Measurements from ENCODE around the gene MSANTD7.

DNA sequence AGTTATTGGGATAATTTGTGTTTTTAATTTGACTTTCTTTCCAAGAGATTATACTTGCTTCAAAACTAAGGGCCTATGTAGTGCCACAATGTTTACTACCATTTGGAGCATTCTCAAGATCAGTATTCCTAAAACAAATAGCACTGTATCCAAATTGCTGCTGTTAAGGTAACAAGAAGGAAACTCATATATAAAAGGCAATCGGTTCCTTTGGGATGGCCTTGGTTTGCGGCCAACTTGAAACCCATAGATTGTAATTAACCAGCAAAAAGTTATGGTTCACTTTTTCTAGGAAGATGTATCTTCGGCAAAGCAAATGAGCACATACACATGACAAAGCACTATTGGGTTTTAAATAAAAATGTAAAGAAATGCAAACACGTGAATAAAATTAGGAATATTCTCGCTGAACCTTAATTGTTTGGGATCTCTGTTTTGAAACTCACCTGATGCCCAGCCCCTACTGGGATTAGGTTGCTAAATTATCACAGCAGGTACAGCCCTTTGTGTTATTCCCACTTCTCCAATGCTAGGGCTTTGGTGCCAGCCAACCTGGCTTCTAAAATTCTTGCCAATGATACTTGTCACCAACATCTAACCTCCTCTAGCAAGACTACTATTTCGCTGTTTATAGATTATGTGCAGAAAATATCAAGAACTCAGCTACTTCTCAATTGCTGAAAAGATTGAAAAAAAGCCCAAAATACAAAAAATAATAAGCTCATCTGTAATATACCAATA is 16.3 kb upstream of the MSANTD7 start:
- TF ChIP-seq, protein P1, sequence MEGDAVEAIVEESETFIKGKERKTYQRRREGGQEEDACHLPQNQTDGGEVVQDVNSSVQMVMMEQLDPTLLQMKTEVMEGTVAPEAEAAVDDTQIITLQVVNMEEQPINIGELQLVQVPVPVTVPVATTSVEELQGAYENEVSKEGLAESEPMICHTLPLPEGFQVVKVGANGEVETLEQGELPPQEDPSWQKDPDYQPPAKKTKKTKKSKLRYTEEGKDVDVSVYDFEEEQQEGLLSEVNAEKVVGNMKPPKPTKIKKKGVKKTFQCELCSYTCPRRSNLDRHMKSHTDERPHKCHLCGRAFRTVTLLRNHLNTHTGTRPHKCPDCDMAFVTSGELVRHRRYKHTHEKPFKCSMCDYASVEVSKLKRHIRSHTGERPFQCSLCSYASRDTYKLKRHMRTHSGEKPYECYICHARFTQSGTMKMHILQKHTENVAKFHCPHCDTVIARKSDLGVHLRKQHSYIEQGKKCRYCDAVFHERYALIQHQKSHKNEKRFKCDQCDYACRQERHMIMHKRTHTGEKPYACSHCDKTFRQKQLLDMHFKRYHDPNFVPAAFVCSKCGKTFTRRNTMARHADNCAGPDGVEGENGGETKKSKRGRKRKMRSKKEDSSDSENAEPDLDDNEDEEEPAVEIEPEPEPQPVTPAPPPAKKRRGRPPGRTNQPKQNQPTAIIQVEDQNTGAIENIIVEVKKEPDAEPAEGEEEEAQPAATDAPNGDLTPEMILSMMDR (IDR thresholded peaks at IDR 0.05; ENCODE audit: borderline replicate concordance, extremely low read depth, low read length, poor library complexity, severe bottlenecking): no peak
- TF ChIP-seq EZH2 (IDR thresholded peaks at IDR 0.05; ENCODE audit: borderline replicate concordance, low read depth, low read length, severe bottlenecking): no peak
